ACHN (cell line): ENCODE results near the gene CLEC2L.

Source experiments
- DNase-seq: peaks from one replicate; pipeline ENCODE4 v3.0.0-alpha.2; 2015
- in situ Hi-C: cut with HindIII; loops from 2 replicates; pipeline ENCODE4 v1.10.0; 2017; ENCODE audit warnings: low sequenced_read_pairs, low pct_ligation_motif_present, low pct_unique_long_range_greater_than_20kb

Gene CLEC2L

DNA sequence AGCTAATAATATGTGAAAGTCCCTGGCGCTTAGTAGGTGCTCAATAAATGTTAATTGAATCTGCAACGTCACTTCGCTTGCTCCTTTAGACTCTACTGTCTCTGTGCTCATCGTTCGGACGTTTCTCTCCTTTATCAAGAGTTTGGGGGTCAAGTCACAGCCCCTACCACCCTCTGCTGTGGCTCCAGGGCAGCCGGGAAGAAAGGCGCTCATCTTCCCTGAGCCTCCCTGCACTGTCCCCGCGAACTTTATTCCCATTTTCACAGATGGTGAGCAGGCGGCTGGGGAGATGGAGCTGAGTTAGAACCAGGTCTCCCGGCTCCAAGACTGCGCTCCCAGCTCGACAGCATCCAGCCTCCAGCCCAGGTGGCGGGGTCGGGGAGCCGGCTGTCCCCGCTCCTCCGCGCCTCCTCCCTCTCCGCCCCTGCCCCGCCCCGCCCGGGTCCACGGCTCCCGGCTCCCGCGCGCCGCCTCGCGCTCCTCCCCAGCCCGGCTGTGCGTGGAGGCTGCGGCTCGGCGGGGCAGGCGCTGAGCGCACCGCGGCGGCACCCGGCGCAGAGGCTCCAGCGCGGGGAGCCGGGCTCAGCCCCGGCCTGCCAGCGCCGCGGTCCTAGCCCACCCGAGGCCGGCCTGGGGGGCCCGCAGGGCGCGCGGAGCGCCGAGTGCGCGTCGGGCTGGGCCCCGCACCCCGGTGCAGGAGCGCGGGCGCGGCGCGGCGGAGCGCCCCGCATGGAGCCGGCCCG, at the start of gene CLEC2L:
Gene CLEC2L, plus strand, starts transcription at position 487 of the 743 bp plus-strand sequence. Its CDS starts 243 bp downstream, at position 730.
- in situ Hi-C loops, result no loop called here
- peak; percentile 13 for DNase-seq

GRCh38 chr7:139476139-139476538, 47.3 kb upstream of the CLEC2L start:
- DNase-seq, result no peak
- in situ Hi-C loops, result loop anchor here (25.0 kb wide), 1 partner anchor 536 kb away; no protein-coding TSS in a partner anchor

DNA sequence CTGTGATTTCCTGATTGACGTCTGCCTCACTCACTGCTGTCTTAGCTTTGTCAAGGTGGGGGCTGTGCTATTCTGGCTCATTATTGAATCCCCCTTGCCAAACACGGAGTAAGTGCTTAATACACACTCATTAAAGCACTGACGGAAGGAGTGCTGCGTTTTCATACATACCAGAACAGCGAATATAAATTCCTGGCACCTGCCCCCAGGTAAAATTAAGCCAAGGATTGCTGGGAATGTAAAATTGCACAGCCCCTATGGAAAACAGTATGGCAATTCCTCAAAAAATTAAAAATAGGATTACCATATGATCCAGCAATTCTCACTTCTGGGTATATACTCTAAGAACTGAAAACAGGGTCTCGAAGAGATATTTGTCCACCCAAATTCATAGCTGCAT, 46.6 kb upstream of the CLEC2L start:
- in situ Hi-C loops, result loop anchor here (25.0 kb wide), 1 partner anchor 535 kb away; no protein-coding TSS in a partner anchor
- no peak for DNase-seq

- DNase-seq, result no peak
- in situ Hi-C loops, result loop anchor here (25.0 kb wide), 1 partner anchor 533 kb away; no protein-coding TSS in a partner anchor
These were observed 43.9 kb upstream of the CLEC2L start for GRCh38 chr7:139479620-139480019.

DNA sequence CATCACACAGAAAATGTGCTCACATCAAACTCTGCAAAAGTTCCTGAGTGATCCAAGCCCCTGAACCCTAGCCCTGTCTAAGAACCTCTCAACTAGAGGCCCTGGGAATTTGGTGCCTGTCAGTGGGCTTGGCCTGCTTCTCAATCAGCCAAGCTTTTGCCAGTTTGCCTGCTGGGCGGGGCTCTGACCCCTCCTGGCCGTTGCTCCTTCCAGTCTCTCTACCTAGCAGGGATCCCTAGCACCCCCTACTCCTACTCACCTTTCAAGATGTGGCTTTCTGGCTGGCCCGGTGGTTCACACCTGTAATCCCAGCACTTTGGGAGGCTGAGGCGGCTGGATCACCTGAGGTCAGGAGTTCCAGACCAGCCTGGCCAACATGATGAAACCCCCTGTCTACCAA, 42.1 kb upstream of the CLEC2L start:
- in situ Hi-C loops, result loop anchor here (25.0 kb wide), 1 partner anchor 531 kb away; no protein-coding TSS in a partner anchor
- no peak for DNase-seq

DNA sequence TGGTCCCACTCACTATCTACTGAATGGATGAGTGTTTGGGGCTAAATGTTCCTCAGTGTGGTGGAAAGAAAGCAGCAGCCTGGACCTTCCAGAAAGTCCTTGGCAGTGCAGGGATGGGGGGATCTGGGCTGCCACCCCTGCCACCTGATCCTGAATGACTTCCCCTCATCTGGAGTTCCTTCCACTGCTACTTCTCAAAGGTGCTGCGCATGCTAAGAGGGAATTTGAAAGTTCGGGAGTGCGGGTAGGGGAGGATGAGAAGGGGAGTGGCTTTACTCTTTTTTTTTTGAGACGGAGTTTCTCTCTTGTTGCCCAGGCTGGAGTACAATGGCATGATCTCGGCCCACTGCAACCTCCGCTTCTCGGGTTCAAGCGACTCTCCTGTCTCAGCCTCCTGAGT, 41.4 kb upstream of the CLEC2L start:
- no peak for DNase-seq
- in situ Hi-C loops, result loop anchor here (25.0 kb wide), 1 partner anchor 530 kb away; no protein-coding TSS in a partner anchor

GRCh38 chr7:139482662-139483466, 40.6 kb upstream of the CLEC2L start:
- in situ Hi-C loops, result loop anchor here (25.0 kb wide), 1 partner anchor 529 kb away; no protein-coding TSS in a partner anchor

GRCh38 chr7:139487366-139488080, 36.0 kb upstream of the CLEC2L start:
- in situ Hi-C loops, result loop anchor here (25.0 kb wide), 1 partner anchor 525 kb away; no protein-coding TSS in a partner anchor
- DNase-seq, result no peak

More at GRCh38 chr7:139482662-139483466, 40.6 kb upstream of the CLEC2L start:
- DNase-seq, result no peak

DNA sequence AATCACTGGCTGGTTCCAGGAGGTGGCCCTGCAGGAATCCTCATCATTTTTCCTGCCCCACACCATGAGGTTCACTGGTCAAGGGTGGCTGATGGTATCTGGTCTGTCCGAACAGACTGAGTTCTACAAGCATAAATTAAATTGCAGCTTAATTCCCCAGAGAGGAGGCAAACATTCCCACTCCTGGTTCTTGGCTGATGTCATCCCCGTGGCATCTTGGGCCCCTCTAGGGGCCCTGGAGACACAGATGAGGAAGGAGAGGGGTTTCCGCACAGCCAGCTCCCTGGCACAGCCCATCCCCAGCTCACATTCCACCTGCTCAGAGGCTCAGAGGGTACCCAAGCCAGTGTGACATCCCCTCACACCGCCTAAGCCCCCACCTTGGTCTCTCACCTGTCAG, 34.7 kb upstream of the CLEC2L start:
- peak; percentile 19 for DNase-seq
- in situ Hi-C loops, result loop anchor here (25.0 kb wide), 1 partner anchor 523 kb away; no protein-coding TSS in a partner anchor

DNA sequence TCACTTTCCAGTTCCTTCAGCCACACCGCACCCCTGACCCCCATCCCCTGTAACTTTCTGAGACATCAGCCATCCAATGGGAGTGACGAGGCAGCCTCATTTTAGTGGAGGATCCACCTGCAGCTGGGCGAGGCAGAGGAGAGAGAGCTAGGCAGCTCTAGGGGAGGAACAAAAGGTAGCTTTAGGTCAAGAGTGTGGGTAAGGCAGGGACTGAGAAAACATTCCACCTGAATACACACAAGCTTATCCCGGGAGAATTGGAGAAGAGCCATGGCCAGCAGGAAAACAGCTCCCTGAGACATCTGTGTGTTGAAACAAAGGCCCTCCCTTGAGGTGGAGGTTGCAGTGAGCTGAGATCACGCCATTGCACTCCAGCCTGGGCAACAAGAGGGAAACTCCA, 33.4 kb upstream of the CLEC2L start:
- in situ Hi-C loops, result loop anchor here (25.0 kb wide), 1 partner anchor 522 kb away; no protein-coding TSS in a partner anchor
- no peak for DNase-seq

DNA sequence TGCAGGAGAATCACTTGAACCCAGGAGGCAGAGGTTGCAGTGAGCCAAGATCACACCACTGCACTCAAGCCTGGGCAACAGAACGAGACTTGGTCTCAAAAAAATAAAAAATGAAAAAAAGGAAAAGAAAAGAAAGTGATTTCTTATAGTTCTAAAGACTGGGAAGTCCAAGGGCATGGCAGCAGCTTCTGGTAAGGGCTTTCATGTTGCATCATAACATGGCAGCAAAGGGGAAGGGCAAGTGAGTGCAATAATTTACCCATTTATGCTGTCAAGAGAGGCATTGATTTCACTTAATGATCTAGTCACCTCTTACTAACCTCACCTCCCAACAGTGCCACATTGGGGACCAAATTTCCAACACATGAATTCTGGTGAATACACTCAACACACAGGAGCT, 31.2 kb upstream of the CLEC2L start:
- in situ Hi-C loops, result loop anchor here (25.0 kb wide), 1 partner anchor 520 kb away; no protein-coding TSS in a partner anchor
- no peak for DNase-seq

DNA sequence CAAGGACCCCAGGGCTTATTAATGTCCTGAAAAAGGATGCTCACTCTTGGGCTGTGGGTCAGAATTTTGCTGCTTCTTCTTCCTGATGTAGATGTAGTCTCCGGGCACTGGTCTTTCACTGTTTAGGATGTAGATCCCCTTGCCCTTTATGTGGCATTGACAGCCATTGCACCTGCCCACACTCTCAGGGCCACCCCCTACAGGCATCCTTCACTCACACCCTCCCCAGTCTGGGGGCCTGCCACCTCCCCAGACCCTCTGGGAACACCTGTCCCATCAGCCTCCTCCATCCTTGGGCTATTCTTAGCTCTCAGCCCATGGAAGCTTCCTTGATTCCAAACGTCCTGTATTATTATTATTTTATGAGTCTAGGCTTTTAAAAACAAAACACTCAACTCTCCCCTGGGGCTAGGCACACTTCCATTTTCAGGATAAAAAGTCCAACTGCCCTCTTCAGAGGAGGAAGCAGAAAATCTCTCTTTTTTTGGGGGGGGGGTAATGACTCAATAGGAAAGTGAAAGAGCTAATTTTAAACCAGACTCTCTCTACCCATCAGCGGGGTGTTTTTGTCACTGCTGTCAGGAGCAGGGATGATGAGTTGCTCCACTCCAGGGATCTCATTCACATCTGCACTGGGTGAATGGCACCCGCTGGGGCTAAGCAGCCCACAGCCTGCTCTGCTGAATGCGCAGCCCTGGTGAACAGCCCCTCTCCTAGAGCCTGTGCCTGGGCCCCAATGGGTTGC, 28.5 kb upstream of the CLEC2L start:
- DNase-seq, result no peak
- in situ Hi-C loops, result loop anchor here (25.0 kb wide), 1 partner anchor 517 kb away; no protein-coding TSS in a partner anchor

DNA sequence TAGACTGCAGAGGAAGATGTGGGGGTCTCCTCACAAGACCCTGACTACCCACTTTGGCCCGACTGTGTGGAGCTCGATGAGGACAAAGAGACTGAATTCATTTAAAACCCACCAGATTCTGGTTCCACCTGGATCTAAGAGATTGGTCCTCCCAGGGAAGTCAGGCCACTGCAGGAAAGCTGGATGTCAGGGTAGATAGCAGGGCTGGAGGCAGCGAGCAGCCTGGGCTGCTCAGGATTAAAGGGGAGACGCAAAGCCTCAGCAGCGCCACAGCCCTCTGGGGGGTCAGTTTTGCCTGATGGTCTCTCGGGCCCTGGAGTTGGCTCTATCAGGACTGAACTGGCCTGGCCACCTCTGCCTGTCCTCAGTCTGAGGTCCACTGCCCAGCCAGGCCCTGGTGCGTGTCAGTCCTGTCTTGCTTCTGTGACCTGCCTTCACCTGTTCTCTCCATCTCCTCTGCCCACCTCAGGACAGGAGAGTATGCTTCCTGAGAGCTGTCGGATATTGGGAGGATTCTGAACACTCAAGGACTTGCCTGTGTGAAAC, 27.8 kb upstream of the CLEC2L start:
- no peak for DNase-seq
- in situ Hi-C loops, result loop anchor here (25.0 kb wide), 1 partner anchor 517 kb away; no protein-coding TSS in a partner anchor

GRCh38 chr7:139496528-139496927, 27.0 kb upstream of the CLEC2L start:
- no peak for DNase-seq
- in situ Hi-C loops, result loop anchor here (25.0 kb wide), 1 partner anchor 516 kb away; no protein-coding TSS in a partner anchor

DNA sequence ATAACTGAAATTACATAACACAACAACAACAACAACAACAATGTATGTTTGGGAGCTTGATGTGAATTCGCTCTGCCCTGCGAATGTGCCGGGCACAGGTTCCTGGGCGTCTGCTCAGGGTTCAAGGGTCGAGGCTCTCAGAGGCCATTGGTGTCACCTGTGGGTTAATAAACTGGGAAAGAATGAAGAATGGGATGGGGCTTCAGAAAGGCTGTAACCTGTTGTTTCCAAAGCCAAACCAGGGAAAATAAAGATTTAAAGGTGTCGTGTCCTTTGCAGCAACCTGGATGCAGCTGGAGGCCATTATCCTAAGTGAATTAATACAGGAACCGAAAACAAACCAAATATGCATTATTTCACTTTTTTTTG, 22.7 kb upstream of the CLEC2L start:
- in situ Hi-C loops, result no loop called here
- no peak for DNase-seq

GRCh38 chr7:139502226-139502625, 21.3 kb upstream of the CLEC2L start:
- no peak for DNase-seq
- in situ Hi-C loops, result no loop called here

DNA sequence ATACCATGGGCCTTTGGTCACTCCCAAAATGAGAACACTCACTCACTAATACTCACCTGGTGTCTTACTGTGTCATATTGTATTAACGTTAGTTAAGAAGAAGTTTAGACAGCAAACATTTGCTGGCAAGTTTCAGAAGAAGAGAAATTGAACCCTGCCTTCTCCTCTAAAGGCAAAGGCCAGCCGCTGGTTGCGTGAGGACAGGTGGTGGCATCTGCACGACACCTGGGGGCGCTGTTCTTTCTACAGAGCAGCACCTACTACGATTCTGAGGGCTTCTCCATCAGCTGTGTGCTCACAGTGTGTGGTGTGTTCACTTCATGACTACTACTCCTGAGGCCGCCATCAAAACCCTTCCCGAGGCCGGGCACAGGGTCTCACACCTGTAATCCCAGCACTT, 17.9 kb upstream of the CLEC2L start:
- in situ Hi-C loops, result no loop called here
- peak; percentile 21 for DNase-seq
